ENCODE results near the gene IL1RN. TPM values are rescaled to one million over a fixed set of nuclear protein-coding genes. Genes with fewer than 3 reads are reported as not detected.

Gene IL1RN
- total RNA-seq, 1 experiment from 2014 or later, result not detected

GRCh38 chr2:113129519-113130078, 2.2 kb downstream of the IL1RN start:
- DNase-seq (ENCODE audit: low read depth, low spot score) (no peak), ATAC-seq (no peak)
- no peak overlapping the region for H3K4me3 ChIP-seq (ENCODE audit: low read depth in 2 of 2, low read length in 2 of 2)
- ChIA-PET CTCF (no interaction called here), POLR2A (no interaction called here)
- intact Hi-C loops (cut with micrococcal nuclease; ENCODE audit: unreplicated experiment), result no loop called here
- no peak for TF ChIP-seq SIN3A (IDR thresholded peaks at IDR 0.05; ENCODE audit: borderline replicate concordance, insufficient read depth, low read depth, low read length)
- no peak for TF ChIP-seq REST (IDR thresholded peaks at IDR 0.05; ENCODE audit: insufficient read depth in 1 of 2, low read depth in 2 of 2, low read length in 1 of 2)
- no peak for TF ChIP-seq TCF7L2 (IDR thresholded peaks at IDR 0.05; ENCODE audit: low read depth, low read length)
- TF ChIP-seq POLR2AphosphoS5 (IDR thresholded peaks at IDR 0.05; ENCODE audit: low read depth, low read length), result no peak
- TF ChIP-seq, protein P1, sequence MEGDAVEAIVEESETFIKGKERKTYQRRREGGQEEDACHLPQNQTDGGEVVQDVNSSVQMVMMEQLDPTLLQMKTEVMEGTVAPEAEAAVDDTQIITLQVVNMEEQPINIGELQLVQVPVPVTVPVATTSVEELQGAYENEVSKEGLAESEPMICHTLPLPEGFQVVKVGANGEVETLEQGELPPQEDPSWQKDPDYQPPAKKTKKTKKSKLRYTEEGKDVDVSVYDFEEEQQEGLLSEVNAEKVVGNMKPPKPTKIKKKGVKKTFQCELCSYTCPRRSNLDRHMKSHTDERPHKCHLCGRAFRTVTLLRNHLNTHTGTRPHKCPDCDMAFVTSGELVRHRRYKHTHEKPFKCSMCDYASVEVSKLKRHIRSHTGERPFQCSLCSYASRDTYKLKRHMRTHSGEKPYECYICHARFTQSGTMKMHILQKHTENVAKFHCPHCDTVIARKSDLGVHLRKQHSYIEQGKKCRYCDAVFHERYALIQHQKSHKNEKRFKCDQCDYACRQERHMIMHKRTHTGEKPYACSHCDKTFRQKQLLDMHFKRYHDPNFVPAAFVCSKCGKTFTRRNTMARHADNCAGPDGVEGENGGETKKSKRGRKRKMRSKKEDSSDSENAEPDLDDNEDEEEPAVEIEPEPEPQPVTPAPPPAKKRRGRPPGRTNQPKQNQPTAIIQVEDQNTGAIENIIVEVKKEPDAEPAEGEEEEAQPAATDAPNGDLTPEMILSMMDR (IDR thresholded peaks at IDR 0.05), result no peak
- H3K27me3 ChIP-seq (ENCODE audit: control insufficient read depth, insufficient read depth, low read length), result peaks cover 3% of the 10 kb centered on the region; the same call in 1 of the 2 replicates
- no peaks in the 10 kb centered on the region for H3K9me3 ChIP-seq (ENCODE audit: control insufficient read depth, insufficient read depth, low read depth, low read length)
- in situ Hi-C loops (cut with HindIII; ENCODE audit: low pct_unique_long_range_greater_than_20kb, low sequenced_read_pairs), result no loop called here
- H3K4me1 ChIP-seq (ENCODE audit: control insufficient read depth, insufficient read depth, low read length), result no peaks in the 10 kb centered on the region
- H3K27ac ChIP-seq (ENCODE audit: low read length), result no peak overlapping the region
- BruUV-seq (replicated peaks), result no TSS peak
- no peaks in the 10 kb centered on the region for H3K36me3 ChIP-seq (ENCODE audit: control insufficient read depth, insufficient read depth, low read length)

GRCh38 chr2:113131352-113132185, 4.2 kb downstream of the IL1RN start:
- ATAC-seq (no peak), DNase-seq (ENCODE audit: low read depth, low spot score) (no peak)
- Histone ChIP-seq H3K4me1 (ENCODE audit: control insufficient read depth, insufficient read depth, low read length) (no peaks in the 10 kb centered on the region), H3K9me3 (ENCODE audit: control insufficient read depth, insufficient read depth, low read depth, low read length) (no peaks in the 10 kb centered on the region), H3K27ac (ENCODE audit: low read length) (no peak overlapping the region), H3K4me3 (ENCODE audit: low read depth in 2 of 2, low read length in 2 of 2) (no peak overlapping the region), H3K36me3 (ENCODE audit: control insufficient read depth, insufficient read depth, low read length) (no peaks in the 10 kb centered on the region), H3K27me3 (ENCODE audit: control insufficient read depth, insufficient read depth, low read length) (no peaks in the 10 kb centered on the region)
- BruUV-seq (replicated peaks), result no TSS peak
- CTCF ChIA-PET, result no interaction called here
- TF ChIP-seq POLR2AphosphoS5 (IDR thresholded peaks at IDR 0.05; ENCODE audit: low read depth, low read length) (no peak), REST (IDR thresholded peaks at IDR 0.05; ENCODE audit: insufficient read depth in 1 of 2, low read depth in 2 of 2, low read length in 1 of 2) (no peak), TCF7L2 (IDR thresholded peaks at IDR 0.05; ENCODE audit: low read depth, low read length) (no peak), SIN3A (IDR thresholded peaks at IDR 0.05; ENCODE audit: borderline replicate concordance, insufficient read depth, low read depth, low read length) (no peak)
- TF ChIP-seq, protein P1 (IDR thresholded peaks at IDR 0.05), result no peak
- POLR2A ChIA-PET, result no interaction called here
- intact Hi-C loops (cut with micrococcal nuclease; ENCODE audit: unreplicated experiment) (no loop called here), in situ Hi-C loops (cut with HindIII; ENCODE audit: low pct_unique_long_range_greater_than_20kb, low sequenced_read_pairs) (no loop called here)
